ENCODE data around the gene NPFFR1. TPM values are rescaled to one million over a fixed set of nuclear protein-coding genes. Genes with fewer than 3 reads are reported as not detected.

NPFFR1 gene
- total and polyA plus RNA-seq, 10 donors = under 0.01 to 0.63 (median 0.09) TPM; not detected in 2

DNA sequence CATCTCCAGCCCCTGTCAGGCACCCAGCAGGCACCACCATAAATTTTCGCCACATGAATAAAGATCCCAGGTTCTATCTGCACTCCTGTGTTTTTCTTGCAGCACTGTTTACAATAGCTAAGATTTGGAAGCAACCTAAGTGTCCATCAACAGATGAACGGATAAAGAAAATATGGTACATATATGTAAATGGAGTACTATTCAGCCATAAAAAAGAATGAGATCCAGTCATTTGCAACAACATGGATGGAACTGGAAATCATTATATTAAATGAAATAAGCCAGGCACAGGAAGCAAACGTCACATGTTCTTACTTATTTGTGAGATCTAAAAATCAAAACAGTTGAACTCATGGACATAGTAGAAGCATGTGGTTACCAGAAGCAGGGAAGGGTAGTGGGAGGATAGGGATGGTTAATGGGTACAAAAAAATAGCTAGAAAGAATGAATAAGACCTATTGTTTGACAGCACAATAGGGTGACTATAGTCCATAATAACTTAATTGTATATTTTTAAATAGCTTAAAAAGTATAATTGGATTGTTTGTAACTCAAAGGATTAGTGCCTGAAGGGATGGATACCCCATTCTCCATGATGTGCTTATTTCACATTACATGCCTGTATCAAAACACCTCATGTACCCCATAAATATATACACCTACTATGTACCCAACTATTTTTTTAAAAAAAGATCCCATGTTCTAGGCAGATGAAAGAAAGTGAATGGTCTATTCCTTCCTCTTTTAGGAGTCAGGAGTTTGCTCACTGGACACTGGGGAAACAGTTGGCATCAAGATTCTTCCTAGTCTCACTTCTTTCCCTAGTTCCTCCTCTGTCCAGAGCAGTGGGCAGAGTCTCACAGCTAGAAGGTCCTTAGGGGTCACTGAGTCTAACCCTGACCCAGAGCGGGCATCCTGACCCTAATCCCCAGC, 1.0 kb upstream of the NPFFR1 start:
- peaks cover 0 to 4% (median 0%) of the 10 kb centered on the region in 8 donors for H3K9me3 ChIP-seq
- no peak overlapping the region for H3K4me3 ChIP-seq
- H3K27ac ChIP-seq = no peak overlapping the region
- TF ChIP-seq POLR2A (IDR thresholded peaks at IDR 0.05) (no peak), POLR2AphosphoS5 (IDR thresholded peaks at IDR 0.05) (no peak)
- TF ChIP-seq, protein P1, sequence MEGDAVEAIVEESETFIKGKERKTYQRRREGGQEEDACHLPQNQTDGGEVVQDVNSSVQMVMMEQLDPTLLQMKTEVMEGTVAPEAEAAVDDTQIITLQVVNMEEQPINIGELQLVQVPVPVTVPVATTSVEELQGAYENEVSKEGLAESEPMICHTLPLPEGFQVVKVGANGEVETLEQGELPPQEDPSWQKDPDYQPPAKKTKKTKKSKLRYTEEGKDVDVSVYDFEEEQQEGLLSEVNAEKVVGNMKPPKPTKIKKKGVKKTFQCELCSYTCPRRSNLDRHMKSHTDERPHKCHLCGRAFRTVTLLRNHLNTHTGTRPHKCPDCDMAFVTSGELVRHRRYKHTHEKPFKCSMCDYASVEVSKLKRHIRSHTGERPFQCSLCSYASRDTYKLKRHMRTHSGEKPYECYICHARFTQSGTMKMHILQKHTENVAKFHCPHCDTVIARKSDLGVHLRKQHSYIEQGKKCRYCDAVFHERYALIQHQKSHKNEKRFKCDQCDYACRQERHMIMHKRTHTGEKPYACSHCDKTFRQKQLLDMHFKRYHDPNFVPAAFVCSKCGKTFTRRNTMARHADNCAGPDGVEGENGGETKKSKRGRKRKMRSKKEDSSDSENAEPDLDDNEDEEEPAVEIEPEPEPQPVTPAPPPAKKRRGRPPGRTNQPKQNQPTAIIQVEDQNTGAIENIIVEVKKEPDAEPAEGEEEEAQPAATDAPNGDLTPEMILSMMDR (IDR thresholded peaks at IDR 0.05 in 8 of 11, conservative IDR thresholded peaks at IDR 0.05 in 3 of 11) = no peak
- H3K27me3 ChIP-seq (replicated peaks in 1 of 7) = peaks cover 0 to 55% (median 20%) of the 10 kb centered on the region in 7 donors
- intact Hi-C loops (cut with DNase I; ENCODE audit: low total_unique reads) = no loop called here
- H3K4me1 ChIP-seq = peaks cover 0 to 31% (median 14%) of the 10 kb centered on the region in 6 donors
- no peaks in the 10 kb centered on the region for H3K36me3 ChIP-seq
- WGBS, 5 donors = 64 to 74% (median 68%) methylated on average over 4 of the region's 4 CpGs
- DNase-seq = no peak

DNA sequence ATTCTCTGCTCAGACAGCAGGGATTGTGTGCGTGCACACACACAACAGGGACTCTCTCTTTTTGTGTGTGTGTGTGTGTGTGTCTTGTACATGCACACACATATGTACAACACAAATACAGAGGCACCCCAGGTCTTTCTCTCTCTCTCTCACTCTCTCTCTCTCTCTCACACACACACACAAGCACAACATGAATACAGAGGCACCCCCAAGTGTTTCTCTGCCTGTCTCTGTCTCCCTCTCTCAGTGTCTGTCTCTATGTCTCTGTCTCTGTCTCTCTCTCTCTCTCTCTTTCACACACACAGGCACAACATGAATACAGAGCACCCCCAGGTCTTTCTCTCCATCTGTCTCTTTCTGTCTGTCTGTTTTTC, 746 bp downstream of the NPFFR1 start:
- intact Hi-C loops (cut with DNase I; ENCODE audit: low total_unique reads) = no loop called here
- Histone ChIP-seq H3K4me3 (no peak overlapping the region), H3K27ac (no peak overlapping the region), H3K36me3 (no peaks in the 10 kb centered on the region), H3K27me3 (replicated peaks in 1 of 7) (peaks cover 0 to 55% (median 20%) of the 10 kb centered on the region in 7 donors), H3K9me3 (peaks cover 0 to 4% (median 0%) of the 10 kb centered on the region in 8 donors), H3K4me1 (peaks cover 0 to 31% (median 14%) of the 10 kb centered on the region in 6 donors)
- TF ChIP-seq, protein P1 (IDR thresholded peaks at IDR 0.05 in 8 of 11, conservative IDR thresholded peaks at IDR 0.05 in 3 of 11) = no peak
- TF ChIP-seq POLR2AphosphoS5 (IDR thresholded peaks at IDR 0.05) (no peak), POLR2A (IDR thresholded peaks at IDR 0.05) (no peak)
- 70 to 93% (median 89%) methylated on average over 1 of the region's 1 CpG for WGBS, 5 donors
- no peak for DNase-seq

DNA sequence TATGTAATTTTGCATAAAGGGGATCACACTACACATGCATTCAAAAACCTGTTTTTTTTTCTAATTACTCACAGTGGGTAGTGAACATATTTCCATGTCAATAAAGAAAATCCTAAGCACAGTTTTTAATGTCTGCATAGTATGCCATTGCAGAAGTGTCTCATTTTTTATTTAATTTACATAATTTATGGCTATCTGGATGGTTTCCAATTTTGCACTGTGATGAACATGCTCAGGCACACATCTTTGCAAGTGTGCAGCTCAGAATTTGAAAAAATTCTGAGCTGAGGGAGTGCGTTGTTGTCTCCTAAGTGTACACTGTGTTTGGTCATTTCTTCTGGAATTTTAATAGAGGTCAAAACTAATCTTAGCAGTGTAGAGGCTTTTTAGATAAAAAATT, 2.2 kb downstream of the NPFFR1 start:
- Histone ChIP-seq H3K9me3 (peaks cover 0 to 4% (median 0%) of the 10 kb centered on the region in 8 donors), H3K36me3 (no peaks in the 10 kb centered on the region), H3K27me3 (replicated peaks in 1 of 7) (peaks cover 0 to 50% (median 20%) of the 10 kb centered on the region in 7 donors), H3K4me3 (no peak overlapping the region), H3K27ac (no peak overlapping the region), H3K4me1 (peaks cover 0 to 31% (median 14%) of the 10 kb centered on the region in 6 donors)
- no peak for DNase-seq
- intact Hi-C loops (cut with DNase I; ENCODE audit: low total_unique reads) = no loop called here
- 59 to 91% (median 73%) methylated on average over 1 of the region's 1 CpG for WGBS, 5 donors
- TF ChIP-seq POLR2AphosphoS5 (IDR thresholded peaks at IDR 0.05) (no peak), POLR2A (IDR thresholded peaks at IDR 0.05) (no peak)
- TF ChIP-seq, protein P1 (IDR thresholded peaks at IDR 0.05 in 8 of 11, conservative IDR thresholded peaks at IDR 0.05 in 3 of 11) = no peak

DNA sequence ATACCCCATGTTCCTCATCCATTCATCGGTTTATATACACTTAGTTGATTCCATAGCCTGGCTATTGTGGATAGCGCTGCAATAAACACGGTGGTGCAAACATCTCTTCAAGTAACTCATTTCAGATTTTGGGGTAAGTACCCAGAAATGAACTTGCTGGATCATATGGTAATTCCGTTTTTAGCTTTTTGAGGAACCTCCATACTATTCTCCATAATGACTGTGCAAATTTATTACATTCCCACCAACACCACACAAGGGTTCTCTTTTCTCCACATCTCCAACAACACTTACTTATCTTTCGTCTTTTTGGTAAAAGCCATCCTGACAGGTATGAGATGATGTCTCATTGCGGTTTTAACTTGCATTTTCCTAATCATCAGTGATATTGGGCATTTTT, 3.7 kb downstream of the NPFFR1 start:
- peaks cover 0 to 35% (median 16%) of the 10 kb centered on the region in 7 donors for H3K27me3 ChIP-seq (replicated peaks in 1 of 7)
- TF ChIP-seq, protein P1 (IDR thresholded peaks at IDR 0.05 in 8 of 11, conservative IDR thresholded peaks at IDR 0.05 in 3 of 11) = no peak
- TF ChIP-seq POLR2AphosphoS5 (IDR thresholded peaks at IDR 0.05) (no peak), POLR2A (IDR thresholded peaks at IDR 0.05) (no peak)
- intact Hi-C loops (cut with DNase I; ENCODE audit: low total_unique reads) = no loop called here
- no peaks in the 10 kb centered on the region for H3K36me3 ChIP-seq
- DNase-seq = no peak
- no peak overlapping the region for H3K4me3 ChIP-seq
- peaks cover 0 to 12% (median 6%) of the 10 kb centered on the region in 8 donors for H3K9me3 ChIP-seq
- WGBS, 5 donors = 77 to 89% (median 80%) methylated on average over 6 of the region's 6 CpGs
- H3K4me1 ChIP-seq = peaks cover 0 to 34% (median 14%) of the 10 kb centered on the region in 6 donors
- H3K27ac ChIP-seq = no peak overlapping the region
